ENCODE data around the gene AP5B1. TPM values are rescaled to one million over a fixed set of nuclear protein-coding genes. Genes with fewer than 3 reads are reported as not detected.

The AP5B1 gene
- total and polyA plus RNA-seq, 2 of the 8 experiments (the other 6 are each of a cell fraction or from before 2014, with no cell fraction given), result 7.6 to 10.0 TPM

- H2AK5ac ChIP-seq (ENCODE audit: low read depth, low read length), result no peak overlapping the region
- H2AFZ ChIP-seq (ENCODE audit: low read length), result no peak overlapping the region
- no peak for FAIRE-seq
- no peaks in the 10 kb centered on the region for H3K79me2 ChIP-seq (ENCODE audit: control insufficient read depth in 1 of 2, insufficient read depth in 2 of 2, low read length in 2 of 2)
- no peak overlapping the region for H4K8ac ChIP-seq (ENCODE audit: extremely low read depth, insufficient read depth, low read length)
- H3K18ac ChIP-seq (ENCODE audit: extremely low read depth, low read length), result no peak overlapping the region
- H3K4me3 ChIP-seq (ENCODE audit: extremely low read depth in 1 of 4, insufficient read depth in 2 of 4, low read depth in 3 of 4, low read length in 4 of 4), result no peak overlapping the region
- no peak overlapping the region for H4K91ac ChIP-seq (replicated peaks; ENCODE audit: insufficient read length, low read length)
- TF ChIP-seq RXRA (IDR thresholded peaks at IDR 0.05; ENCODE audit: insufficient read depth, low read depth, low read length) (no peak), SUZ12 (IDR thresholded peaks at IDR 0.05; ENCODE audit: low read length) (no peak), GTF2F1 (IDR thresholded peaks at IDR 0.05; ENCODE audit: borderline replicate concordance, low read depth, low read length) (no peak), POU5F1 (IDR thresholded peaks at IDR 0.05; ENCODE audit: low read depth, low read length) (no peak), SRF (IDR thresholded peaks at IDR 0.05; ENCODE audit: low read depth, low read length) (no peak), RBBP5 (IDR thresholded peaks at IDR 0.05; ENCODE audit: borderline replicate concordance, low read depth, low read length) (no peak), POLR2A (IDR thresholded peaks at IDR 0.05; ENCODE audit: control extremely low read depth in 1 of 2, low read depth in 2 of 2, low read length in 2 of 2) (no peak), E2F6 (IDR thresholded peaks at IDR 0.05) (no peak), SP4 (IDR thresholded peaks at IDR 0.05; ENCODE audit: low read length) (no peak), EZH2 (IDR thresholded peaks at IDR 0.05; ENCODE audit: low read depth, low read length, severe bottlenecking) (no peak)
- H3K4me1 ChIP-seq (replicated peaks in 1 of 4; ENCODE audit: control insufficient read depth in 3 of 4, insufficient read depth in 4 of 4, low read length in 3 of 4), result no peaks in the 10 kb centered on the region
- no peak overlapping the region for H3K27ac ChIP-seq (ENCODE audit: low read depth, low read length)
- H3K23ac ChIP-seq (ENCODE audit: insufficient read length), result no peak overlapping the region
- H3K56ac ChIP-seq (replicated peaks; ENCODE audit: insufficient read length, low read depth, low read length), result no peak overlapping the region
- no peaks in the 10 kb centered on the region for H4K20me1 ChIP-seq (replicated peaks in 1 of 2; ENCODE audit: control insufficient read depth in 1 of 2, insufficient read depth in 2 of 2, low read length in 2 of 2)
- H3K9ac ChIP-seq (replicated peaks in 1 of 4; ENCODE audit: extremely low read depth in 1 of 4, low read depth in 3 of 4, low read length in 3 of 4), result no peak overlapping the region
- H2BK120ac ChIP-seq (replicated peaks; ENCODE audit: low read depth, low read length), result no peak overlapping the region
- ChIA-PET POLR2A (ENCODE audit: partially characterized antibody) (interaction anchor here (1.1 kb wide), 1 partner anchor 21 kb away, joined by 3 read pairs; no protein-coding TSS in a partner anchor), CTCF (ENCODE audit: partially characterized antibody) (interaction anchor here (2.2 kb wide), 1 partner anchor 15 kb away, joined by 7 read pairs; no protein-coding TSS in a partner anchor)
- no peak overlapping the region for H3K4me2 ChIP-seq (ENCODE audit: insufficient read depth in 1 of 2, low read depth in 2 of 2, low read length in 2 of 2)
- DNase-seq (ENCODE audit: low read depth in 1 of 2, low spot score in 2 of 2), result no peak
- no peak overlapping the region for H2BK15ac ChIP-seq (ENCODE audit: low read length)
- H2BK5ac ChIP-seq (ENCODE audit: low read depth, low read length), result no peak overlapping the region
- no peak overlapping the region for H3K4ac ChIP-seq (replicated peaks; ENCODE audit: insufficient read length, low read depth, low read length)
- H3K36me3 ChIP-seq (ENCODE audit: control insufficient read depth in 2 of 4, insufficient read depth in 4 of 4, low read length in 3 of 4), result no peaks in the 10 kb centered on the region
- H3K9me3 ChIP-seq (ENCODE audit: insufficient read depth in 2 of 2, low read depth in 1 of 2, low read length in 1 of 2), result peaks cover 0 to 10% of the 10 kb centered on the region in 2 experiments; a peak in 2 of 4 replicates
- H3K23me2 ChIP-seq (ENCODE audit: low read depth, low read length), result no peaks in the 10 kb centered on the region
- no peak overlapping the region for H2BK20ac ChIP-seq (ENCODE audit: low read length)
- H3K27me3 ChIP-seq (replicated peaks in 1 of 4; ENCODE audit: control insufficient read depth in 3 of 4, extremely low read depth in 1 of 4, insufficient read depth in 3 of 4, low read length in 3 of 4), result no peaks in the 10 kb centered on the region
- H3K79me1 ChIP-seq (ENCODE audit: low read depth, low read length), result no peaks in the 10 kb centered on the region
- H2BK12ac ChIP-seq (ENCODE audit: low read depth, low read length), result no peak overlapping the region
- H3K14ac ChIP-seq (ENCODE audit: insufficient read length), result no peak overlapping the region
- 61% methylated on average over 5 of the region's 5 CpGs; no CpG with 5 or more reads in 1 of the 2 experiments for WGBS, 2 experiments (ENCODE audit: extremely low coverage in 1 of 2, insufficient coverage in 1 of 2, insufficient read length in 1 of 2, insufficient replicate concordance in 2 of 2, low coverage in 1 of 2, low lambda C conversion rate in 2 of 2, missing lambda C conversion rate in 1 of 2)
- H4K5ac ChIP-seq (ENCODE audit: insufficient read length, low read depth, low read length), result no peak overlapping the region
Observed at GRCh38 chr11:65764434-65764833, 16.3 kb downstream of the AP5B1 start.
